Choroid plexus epithelial cell (primary cell): ENCODE results near the gene LOC101059915.

ENCODE experiments used
- DNase-seq: peaks from one replicate; pipeline ENCODE4 v3.0.0-alpha.2; 2010; ENCODE audit warnings: low read depth
- H3K4me3 ChIP-seq: 2 replicates; pipeline ENCODE4 v1.5.1; 2011; ENCODE audit warnings: low read depth, mild to moderate bottlenecking, control low read depth, low read length, moderate library complexity
- TF ChIP-seq, protein P1 (sequence below): conservative IDR thresholded peaks from 2 replicates; pipeline ENCODE4 v1.5.1; 2011; ENCODE audit warnings: low read depth, mild to moderate bottlenecking, control low read depth, inconsistent platforms, low read length, moderate library complexity

LOC101059915 gene

GRCh38 chrX:71622032-71622575 lies 45.2 kb upstream of the LOC101059915 start:
- H3K4me3 ChIP-seq, result no peak overlapping the region
- TF ChIP-seq, protein P1, sequence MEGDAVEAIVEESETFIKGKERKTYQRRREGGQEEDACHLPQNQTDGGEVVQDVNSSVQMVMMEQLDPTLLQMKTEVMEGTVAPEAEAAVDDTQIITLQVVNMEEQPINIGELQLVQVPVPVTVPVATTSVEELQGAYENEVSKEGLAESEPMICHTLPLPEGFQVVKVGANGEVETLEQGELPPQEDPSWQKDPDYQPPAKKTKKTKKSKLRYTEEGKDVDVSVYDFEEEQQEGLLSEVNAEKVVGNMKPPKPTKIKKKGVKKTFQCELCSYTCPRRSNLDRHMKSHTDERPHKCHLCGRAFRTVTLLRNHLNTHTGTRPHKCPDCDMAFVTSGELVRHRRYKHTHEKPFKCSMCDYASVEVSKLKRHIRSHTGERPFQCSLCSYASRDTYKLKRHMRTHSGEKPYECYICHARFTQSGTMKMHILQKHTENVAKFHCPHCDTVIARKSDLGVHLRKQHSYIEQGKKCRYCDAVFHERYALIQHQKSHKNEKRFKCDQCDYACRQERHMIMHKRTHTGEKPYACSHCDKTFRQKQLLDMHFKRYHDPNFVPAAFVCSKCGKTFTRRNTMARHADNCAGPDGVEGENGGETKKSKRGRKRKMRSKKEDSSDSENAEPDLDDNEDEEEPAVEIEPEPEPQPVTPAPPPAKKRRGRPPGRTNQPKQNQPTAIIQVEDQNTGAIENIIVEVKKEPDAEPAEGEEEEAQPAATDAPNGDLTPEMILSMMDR, result no peak
- no peak for DNase-seq

DNA sequence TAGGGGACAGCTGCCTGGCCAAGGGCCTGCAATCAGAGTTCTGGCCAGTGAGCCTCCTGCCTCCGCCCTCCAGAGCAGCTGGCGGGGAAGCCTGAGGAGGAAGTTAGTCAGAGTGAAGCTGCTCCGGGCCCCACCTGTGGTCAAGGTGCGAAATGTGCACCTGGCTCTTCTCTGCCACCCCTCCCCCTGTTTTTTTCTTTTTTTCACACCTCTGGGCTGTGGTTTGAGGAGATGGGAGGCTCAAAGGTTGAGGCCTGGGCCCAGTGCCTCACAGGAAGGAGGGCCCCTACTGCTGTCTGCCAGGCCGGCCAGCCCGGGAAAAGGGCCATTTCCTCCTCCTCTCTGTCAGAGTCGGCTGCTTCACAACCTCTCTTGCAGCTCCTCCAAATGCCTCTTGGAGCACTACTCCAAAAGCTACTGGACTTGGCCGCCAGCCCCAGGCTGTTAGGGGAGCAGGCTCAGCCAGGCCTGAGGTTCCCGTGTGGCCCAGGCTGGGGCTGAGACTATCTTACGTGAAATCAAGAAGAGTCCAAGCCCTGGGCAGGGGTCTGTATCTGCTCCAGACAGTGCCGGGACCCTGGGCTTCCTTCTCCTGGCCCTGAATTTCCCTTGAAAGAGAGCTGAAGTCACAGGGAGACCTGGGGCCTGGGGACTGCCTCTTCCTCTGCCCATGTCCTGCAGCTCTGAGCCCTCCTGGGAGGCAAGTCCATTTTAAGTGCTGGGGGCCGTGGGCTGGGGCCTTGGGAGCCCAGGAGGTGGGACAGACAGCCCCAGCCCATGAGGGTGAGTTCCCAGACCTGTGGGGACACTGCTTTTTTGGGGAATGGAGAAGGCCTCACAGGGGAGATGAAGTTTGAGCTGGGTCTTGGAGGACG lies 44.5 kb upstream of the LOC101059915 start:
- DNase-seq, result peak; percentile 57
- no peak overlapping the region for H3K4me3 ChIP-seq
- TF ChIP-seq, protein P1, result no peak

- no peak for DNase-seq
- TF ChIP-seq, protein P1, result no peak
- no peak overlapping the region for H3K4me3 ChIP-seq
These were observed 43.6 kb upstream of the LOC101059915 start for GRCh38 chrX:71623714-71624113.

DNA sequence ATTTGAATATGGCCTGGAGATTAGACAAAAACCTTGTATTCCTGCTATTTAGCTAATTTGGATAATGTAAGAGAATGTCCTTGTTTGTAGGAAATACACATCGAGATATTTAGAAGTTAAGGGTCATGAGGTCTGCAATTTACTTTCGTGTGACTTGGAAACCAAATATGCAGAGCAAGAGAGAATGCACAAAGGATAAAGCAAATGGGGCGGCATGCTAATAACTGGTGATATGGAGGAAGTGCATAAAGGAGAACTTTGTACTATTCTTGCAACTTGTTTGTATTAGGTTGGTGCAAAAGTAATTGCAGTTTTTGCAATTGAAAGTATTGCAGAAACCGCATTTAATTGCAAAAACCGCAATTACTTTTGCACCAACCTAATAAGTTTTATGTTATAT lies 41.9 kb upstream of the LOC101059915 start:
- no peak overlapping the region for H3K4me3 ChIP-seq
- DNase-seq, result no peak
- TF ChIP-seq, protein P1, result no peak

DNA sequence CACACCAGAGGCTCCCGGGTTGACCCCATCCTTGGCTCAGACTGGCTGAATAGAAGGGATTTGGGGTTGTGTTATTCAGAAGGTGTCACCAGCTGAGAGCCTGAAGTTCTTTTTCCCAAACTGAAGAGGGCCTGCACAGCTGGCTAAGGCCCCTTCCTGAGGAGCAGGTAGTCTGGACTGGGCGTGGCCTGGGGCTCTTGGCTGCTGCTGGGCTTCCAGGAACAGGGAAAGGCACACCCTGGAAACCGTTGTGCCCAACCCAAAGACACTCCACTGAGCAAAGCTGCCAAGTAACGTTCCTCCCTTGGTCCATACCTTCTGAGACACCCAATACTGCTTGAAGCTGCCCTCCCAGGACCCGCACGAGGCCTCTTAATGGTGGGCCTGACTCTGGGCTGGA lies 40.8 kb upstream of the LOC101059915 start:
- H3K4me3 ChIP-seq, result no peak overlapping the region
- TF ChIP-seq, protein P1, result no peak
- DNase-seq, result no peak

- TF ChIP-seq, protein P1, result no peak
- DNase-seq, result no peak
- no peak overlapping the region for H3K4me3 ChIP-seq
These were observed 39.5 kb upstream of the LOC101059915 start for GRCh38 chrX:71627588-71628404.
